ENCODE measurements around the gene OLA1. TPM values are rescaled to one million over a fixed set of nuclear protein-coding genes. Genes with fewer than 3 reads are reported as not detected.

Gene OLA1
- total and polyA plus RNA-seq, 2 of the 13 experiments (the other 11 are each of a cell fraction or from before 2014, with no cell fraction given), result 153 to 241 TPM

- TF ChIP-seq ZBED4 (CRISPR knock-in tag; IDR thresholded peaks at IDR 0.05; ENCODE audit: borderline replicate concordance) (no peak), E2F1 (CRISPR knock-in tag; IDR thresholded peaks at IDR 0.05) (no peak), EZH2 (conservative IDR thresholded peaks at IDR 0.05; ENCODE audit: low read depth, low read length) (no peak), ARID4A (CRISPR knock-in tag; IDR thresholded peaks at IDR 0.05; ENCODE audit: borderline replicate concordance) (no peak)
These were observed 110.2 kb downstream of the OLA1 start (continued) for GRCh38 chr2:174138161-174138560.

Data from HepG2 (cell line).